Heart left ventricle (tissue), 16 donors: ENCODE data around the gene KNG1. TPM values are rescaled to one million over a fixed set of nuclear protein-coding genes. Genes with fewer than 3 reads are reported as not detected.

Source experiments
- ATAC-seq, 4 donors: fragments of 200-7000 bp; cut with Tn5 transposase; one replicate each; pipeline ENCODE4 v1.9.1; 2020 to 2022; ENCODE audit warnings: moderate library complexity in 4 of 4, mild to moderate bottlenecking in 3 of 4, moderate number of reproducible peaks in 1 of 4
- DNase-seq, 5 donors: peaks; one replicate each; pipeline ENCODE4 v3.0.0-alpha.2; 2020
- H3K27ac ChIP-seq, 12 donors: fragments of 200-600 bp; sonication (generic) in 4 of 12; one replicate each; pipeline versions ENCODE4 v1.5.0 to v1.8.0; 2016 to 2022; ENCODE audit warnings: mild to moderate bottlenecking in 2 of 12
- H3K27me3 ChIP-seq, 9 donors: fragments of 200-600 bp; sonication (generic) in 2 of 9; one replicate each; pipeline versions ENCODE4 v1.5.1 to v1.8.0; 2016 to 2022; ENCODE audit warnings: mild to moderate bottlenecking in 3 of 9
- H3K36me3 ChIP-seq, 9 donors: fragments of 200-600 bp; sonication (generic) in 2 of 9; one replicate each; pipeline versions ENCODE4 v1.5.0 to v1.8.0; 2018 to 2022; ENCODE audit warnings: mild to moderate bottlenecking in 2 of 9
- H3K4me1 ChIP-seq, 12 donors: fragments of 200-600 bp; sonication (generic) in 4 of 12; one replicate each; pipeline versions ENCODE4 v1.5.0 to v1.8.0; 2016 to 2022; ENCODE audit warnings: mild to moderate bottlenecking in 3 of 12
- H3K4me3 ChIP-seq, 12 donors: fragments of 200-600 bp; sonication (generic) in 4 of 12; one replicate each; pipeline versions ENCODE4 v1.5.0 to v1.8.0; 2017 to 2022; ENCODE audit warnings: mild to moderate bottlenecking in 9 of 12, moderate library complexity in 4 of 12
- H3K9me3 ChIP-seq, 12 donors: fragments of 200-600 bp; sonication (generic) in 4 of 12; one replicate each; pipeline versions ENCODE4 v1.5.0 to v1.8.0; 2016 to 2022; ENCODE audit warnings: mild to moderate bottlenecking in 1 of 12
- POLR2A ChIP-seq, 2 donors: fragments of 450-650 bp; IDR thresholded peaks; one replicate each; pipeline ENCODE4 v1.6.1; 2017; ENCODE audit warnings: antibody characterized with exemption in 2 of 2, mild to moderate bottlenecking in 2 of 2, moderate library complexity in 2 of 2
- WGBS, 4 donors: extraction: QIAGEN DNeasy Blood & Tissue Kit in 2 of 4; methylation state at CpG; one replicate each; pipeline versions ENCODE4 v1.1.5 to v1.1.7; 2013 to 2018; 5-methylcytosine and 5-hydroxymethylcytosine counted together
- intact Hi-C, 10 donors: fragments of 100-400 bp; cut with DNase I; formaldehyde crosslinking; loops; one replicate each; pipeline versions ENCODE4 v1.11.1 to v1.14.2; 2022
- polyA plus RNA-seq, 2 donors: library from polyadenylated mRNA; stranded (reverse); fragments of 200-250 nt; gene quantifications; one replicate each; pipeline ENCODE4 v1.2.3, GENCODE V29; 2013
- total RNA-seq, 9 donors: library from RNA; depleted of rRNA in 2 of 9; stranded (reverse); fragments of >200 nt in 2 of 9; fragmentation: NEBNext Ultra II Directional in 3 of 9; extraction: Animal tissue kit (Norgen Biotek cat#: 25700) in 3 of 9; gene quantifications; one replicate each; pipeline versions ENCODE4 v1.1.0 to v1.2.4, GENCODE V29; 2016 to 2023
- TF ChIP-seq, protein P1 (sequence below), 12 donors: fragments of 200-600 bp; sonication (generic) in 4 of 12; IDR thresholded peaks; one replicate each; pipeline versions ENCODE4 v1.5.0 to v1.8.0; 2018 to 2022; ENCODE audit warnings: antibody characterized with exemption in 12 of 12, mild to moderate bottlenecking in 5 of 12
- donor health status: ischemic (EF 13 %, LVEDD 7.1; RV severe dilation, severe dysfunction).
- donor health status: healthy with polysubstance abuse.
- donor health status: DM: no; HTN: yes; CAD: no.
- donor health status: DM: no; HTN: no; CAD: no.
- donor health status: ischemic (EF 25% LVEDD 6.9; RV normal size, moderate dysfunction).
- donor health status: ischemic (EF 25% LVEDD 5.7; RV mildly dilated, moderate dysfunction).
- donor health status: healthy.
- donor health status: DM: yes; HTN: yes; CAD: no.
- donor health status: ischemic (EF 35%, LVEDD 5.7; RV mildly dilated, moderate dysfunction).
- donor health status: nonischemic (EF 11% LVEDD 7.7; RV severe dilation, severe dysfunction).
- donor health status: DM: yes; HTN: yes; CAD: no.
- donor health status: PGD.
- donor health status: ischemic (EF 29% LVEDD 5.4; RV normal size, mild dysfunction).
- donor health status: nonischemic (EF 23%, LVEDD 6.1; RV moderate dilation, normal function).

Gene KNG1
- total and polyA plus RNA-seq, 11 donors: 0.11 to 1.0 (median 0.21) TPM; not detected in 5

DNA sequence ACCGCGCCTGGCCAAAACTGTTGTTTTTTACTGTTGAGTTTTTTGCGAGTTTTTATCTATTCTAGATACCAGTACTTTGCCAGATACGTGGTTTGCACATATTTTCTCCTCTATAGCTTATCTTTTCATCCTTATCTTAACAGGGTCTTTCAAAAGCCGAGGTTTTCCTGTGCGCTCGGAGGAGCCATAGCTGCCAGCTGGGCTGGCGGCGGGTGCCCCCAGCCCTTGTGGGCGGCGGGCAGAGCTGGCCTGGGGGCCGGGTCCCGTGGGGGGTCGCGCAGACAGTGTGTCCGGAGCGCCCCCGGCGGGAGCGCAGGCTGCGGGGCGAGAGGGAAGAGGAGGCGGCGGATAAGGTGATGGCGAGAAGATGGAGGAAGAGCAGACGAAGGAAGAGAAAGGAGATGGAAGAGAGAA is 55.1 kb downstream of the KNG1 start:
- no peaks in the 10 kb centered on the region for H3K27me3 ChIP-seq
- peaks cover 0 to 15% (median 8%) of the 10 kb centered on the region in 12 donors for H3K4me1 ChIP-seq
- no peaks in the 10 kb centered on the region for H3K9me3 ChIP-seq
- intact Hi-C loops: no loop called here
- 9 to 15% (median 11%) methylated on average over 26 of the region's 26 CpGs for WGBS, 4 donors
- H3K27ac ChIP-seq: peak overlapping the region in 6 of 12 donors; percentile 5 to 85 (median 33)
- TF ChIP-seq POLR2A (IDR thresholded peaks at IDR 0.05): no peak
- TF ChIP-seq, protein P1, sequence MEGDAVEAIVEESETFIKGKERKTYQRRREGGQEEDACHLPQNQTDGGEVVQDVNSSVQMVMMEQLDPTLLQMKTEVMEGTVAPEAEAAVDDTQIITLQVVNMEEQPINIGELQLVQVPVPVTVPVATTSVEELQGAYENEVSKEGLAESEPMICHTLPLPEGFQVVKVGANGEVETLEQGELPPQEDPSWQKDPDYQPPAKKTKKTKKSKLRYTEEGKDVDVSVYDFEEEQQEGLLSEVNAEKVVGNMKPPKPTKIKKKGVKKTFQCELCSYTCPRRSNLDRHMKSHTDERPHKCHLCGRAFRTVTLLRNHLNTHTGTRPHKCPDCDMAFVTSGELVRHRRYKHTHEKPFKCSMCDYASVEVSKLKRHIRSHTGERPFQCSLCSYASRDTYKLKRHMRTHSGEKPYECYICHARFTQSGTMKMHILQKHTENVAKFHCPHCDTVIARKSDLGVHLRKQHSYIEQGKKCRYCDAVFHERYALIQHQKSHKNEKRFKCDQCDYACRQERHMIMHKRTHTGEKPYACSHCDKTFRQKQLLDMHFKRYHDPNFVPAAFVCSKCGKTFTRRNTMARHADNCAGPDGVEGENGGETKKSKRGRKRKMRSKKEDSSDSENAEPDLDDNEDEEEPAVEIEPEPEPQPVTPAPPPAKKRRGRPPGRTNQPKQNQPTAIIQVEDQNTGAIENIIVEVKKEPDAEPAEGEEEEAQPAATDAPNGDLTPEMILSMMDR (IDR thresholded peaks at IDR 0.05): no peak
- H3K4me3 ChIP-seq: peak overlapping the region; percentile 11 to 70 (median 56)
- H3K36me3 ChIP-seq: no peaks in the 10 kb centered on the region
- ATAC-seq (peak in 3 of 4 donors; percentile 23 to 37 (median 27)), DNase-seq (no peak)

- H3K27me3 ChIP-seq: no peaks in the 10 kb centered on the region
- WGBS, 4 donors: 19 to 23% (median 22%) methylated on average over 26 to 28 of the region's 28 CpGs
- TF ChIP-seq POLR2A (IDR thresholded peaks at IDR 0.05): no peak
- TF ChIP-seq, protein P1 (IDR thresholded peaks at IDR 0.05): no peak
- peak; percentile 69 to 89 (median 77) for DNase-seq
- peak overlapping the region; percentile 11 to 70 (median 56) for H3K4me3 ChIP-seq
- intact Hi-C loops: no loop called here
- no peaks in the 10 kb centered on the region for H3K36me3 ChIP-seq
- peak; percentile 40 to 92 (median 90) for ATAC-seq
- H3K9me3 ChIP-seq: no peaks in the 10 kb centered on the region
- peak overlapping the region in 6 of 12 donors; percentile 5 to 85 (median 42) for H3K27ac ChIP-seq
- peaks cover 0 to 15% (median 8%) of the 10 kb centered on the region in 12 donors for H3K4me1 ChIP-seq
These were observed 55.7 kb downstream of the KNG1 start for GRCh38 chr3:186772701-186773417.

GRCh38 chr3:186775999-186776398 is 58.8 kb downstream of the KNG1 start:
- WGBS, 4 donors: 57 to 66% (median 64%) methylated on average over 8 of the region's 8 CpGs
- no peaks in the 10 kb centered on the region for H3K27me3 ChIP-seq
- no peak for DNase-seq
- ATAC-seq: no peak
- no peak overlapping the region for H3K4me3 ChIP-seq
- H3K9me3 ChIP-seq: no peaks in the 10 kb centered on the region
- H3K36me3 ChIP-seq: no peaks in the 10 kb centered on the region
- intact Hi-C loops: no loop called here
- peaks cover 0 to 15% (median 8%) of the 10 kb centered on the region in 12 donors for H3K4me1 ChIP-seq
- TF ChIP-seq POLR2A (IDR thresholded peaks at IDR 0.05): no peak
- TF ChIP-seq, protein P1 (IDR thresholded peaks at IDR 0.05): no peak
- H3K27ac ChIP-seq: no peak overlapping the region

- no peak overlapping the region for H3K4me3 ChIP-seq
- ATAC-seq (no peak), DNase-seq (no peak)
- 92 to 96% (median 94%) methylated on average over 5 of the region's 5 CpGs for WGBS, 4 donors
- no peak for TF ChIP-seq POLR2A (IDR thresholded peaks at IDR 0.05)
- TF ChIP-seq, protein P1 (IDR thresholded peaks at IDR 0.05): no peak
- peaks cover 0 to 5% (median under 1%) of the 10 kb centered on the region in 9 donors for H3K36me3 ChIP-seq
- no peaks in the 10 kb centered on the region for H3K9me3 ChIP-seq
- H3K27me3 ChIP-seq: no peaks in the 10 kb centered on the region
- intact Hi-C loops: no loop called here
- H3K4me1 ChIP-seq: peaks cover 0 to 9% (median 0%) of the 10 kb centered on the region in 12 donors
- H3K27ac ChIP-seq: no peak overlapping the region
These were observed 62.0 kb downstream of the KNG1 start for GRCh38 chr3:186779204-186779603.
